Measurements from ENCODE around the gene RPL27. TPM values are rescaled to one million over a fixed set of nuclear protein-coding genes. Genes with fewer than 3 reads are reported as not detected.
"Not testable (repeated sequence)": the region's sequence is repeated elsewhere in the genome, so short reads cannot be mapped to it uniquely, and the experiment has no call there.

Gene RPL27
- total RNA-seq, result 1,133 TPM

GRCh38 chr17:42997984-42998938 lies at the start of gene RPL27:
Gene RPL27 (plus strand): TSS chr17:42998419. CDS start chr17:42998751, 332 bp downstream.
- DNase-seq (ENCODE audit: low spot score), result peak; percentile 98

GRCh38 chr17:42950044-42950783 lies 48.0 kb upstream of the RPL27 start:
- no peak for DNase-seq (ENCODE audit: low spot score)

GRCh38 chr17:42953669-42954068 lies 44.5 kb upstream of the RPL27 start:
- DNase-seq (ENCODE audit: low spot score), result no peak

- DNase-seq (ENCODE audit: low spot score), result peak; percentile 91
Observed at GRCh38 chr17:42964161-42964932, 33.9 kb upstream of the RPL27 start, which contains the start of gene AARSD1. Gene AARSD1 (minus strand): TSS chr17:42964454. CDS start chr17:42964440, 14 bp downstream.

- DNase-seq (ENCODE audit: low spot score), result no peak
Observed at GRCh38 chr17:42967925-42968324, 30.3 kb upstream of the RPL27 start.

GRCh38 chr17:42969001-42969581 lies 29.1 kb upstream of the RPL27 start:
- DNase-seq (ENCODE audit: low spot score), result no peak

GRCh38 chr17:42971589-42971988 lies 26.6 kb upstream of the RPL27 start:
- DNase-seq (ENCODE audit: low spot score), result no peak

GRCh38 chr17:42973323-42973722 lies 24.9 kb upstream of the RPL27 start:
- DNase-seq (ENCODE audit: low spot score), result not testable (repeated sequence)

GRCh38 chr17:42975265-42975664 lies 23.0 kb upstream of the RPL27 start:
- no peak for DNase-seq (ENCODE audit: low spot score)

- DNase-seq (ENCODE audit: low spot score), result not testable (repeated sequence)
Observed at GRCh38 chr17:42975701-42976100, 22.5 kb upstream of the RPL27 start.

GRCh38 chr17:42979511-42980273 lies 18.5 kb upstream of the RPL27 start, which contains the start of gene PTGES3L:
Gene PTGES3L (minus strand): TSS chr17:42980080. CDS start chr17:42980053, 27 bp downstream.
- peak; percentile 65 for DNase-seq (ENCODE audit: low spot score)

- peak; percentile 93 for DNase-seq (ENCODE audit: low spot score)
Observed at GRCh38 chr17:42980274-42980765, 17.9 kb upstream of the RPL27 start, which contains the start of gene RUNDC1. Gene RUNDC1 (plus strand): TSS chr17:42980565. CDS start chr17:42980577, 12 bp downstream.

- peak; percentile 56 for DNase-seq (ENCODE audit: low spot score)
Observed at GRCh38 chr17:42980766-42981397, 17.3 kb upstream of the RPL27 start.

GRCh38 chr17:42982266-42982665 lies 16.0 kb upstream of the RPL27 start:
- DNase-seq (ENCODE audit: low spot score), result no peak

- DNase-seq (ENCODE audit: low spot score), result no peak
Observed at GRCh38 chr17:42985225-42985624, 13.0 kb upstream of the RPL27 start.

- DNase-seq (ENCODE audit: low spot score), result no peak
Observed at GRCh38 chr17:42989141-42989540, 9.1 kb upstream of the RPL27 start.

- no peak for DNase-seq (ENCODE audit: low spot score)
Observed at GRCh38 chr17:42989726-42990652, 8.2 kb upstream of the RPL27 start.

GRCh38 chr17:42991471-42991870 lies 6.7 kb upstream of the RPL27 start:
- no peak for DNase-seq (ENCODE audit: low spot score)

- no peak for DNase-seq (ENCODE audit: low spot score)
Observed at GRCh38 chr17:42992872-42993271, 5.3 kb upstream of the RPL27 start.

Data from ureter (tissue), 1 donor.